K562 (cell line): Measurements from ENCODE around the gene C18orf32. TPM values are rescaled to one million over a fixed set of nuclear protein-coding genes. Genes with fewer than 3 reads are reported as not detected.

Experiments used
- ASH1L ChIP-seq: fragments of 450-650 bp; IDR thresholded peaks from 2 replicates; pipeline ENCODE4 v1.6.1; 2018; ENCODE audit warnings: borderline replicate concordance, mild to moderate bottlenecking, low read depth; ENCODE audit not compliant: partially characterized antibody
- CREB5 ChIP-seq: fragments of 250-450 bp; sonication (Bioruptor Pico); IDR thresholded peaks from 2 replicates; pipeline ENCODE4 v1.5.0; 2020; ENCODE audit warnings: mild to moderate bottlenecking
- DPF2 ChIP-seq: fragments of 450-650 bp; IDR thresholded peaks from 2 replicates; pipeline ENCODE4 v1.6.1; 2016
- ETV5 ChIP-seq: sonication (generic); formaldehyde crosslinking; IDR thresholded peaks from 2 replicates; pipeline ENCODE4 v1.4.0; 2020; ENCODE audit warnings: low read depth, mild to moderate bottlenecking, missing genetic modification reagents
- HBP1 ChIP-seq: fragments of 450-650 bp; formaldehyde crosslinking; IDR thresholded peaks from 2 replicates; pipeline ENCODE4 v1.4.0; 2022; ENCODE audit warnings: missing genetic modification characterization
- HIVEP1 ChIP-seq: fragments of 250-450 bp; sonication (Bioruptor Pico); IDR thresholded peaks from 2 replicates; pipeline ENCODE4 v1.4.0; 2020; ENCODE audit warnings: mild to moderate bottlenecking
- HLTF ChIP-seq: fragments of 450-650 bp; IDR thresholded peaks from 2 replicates; pipeline ENCODE4 v1.6.1; 2016
- HMG20B ChIP-seq: fragments of 250-450 bp; sonication (Bioruptor Pico); IDR thresholded peaks from 2 replicates; pipeline ENCODE4 v1.5.0; 2021; ENCODE audit warnings: mild to moderate bottlenecking
- HNRNPL ChIP-seq: fragments of 200-400 bp; formaldehyde crosslinking; IDR thresholded peaks from 2 replicates; pipeline ENCODE4 v1.6.1; 2017; ENCODE audit warnings: low read depth, mild to moderate bottlenecking, low read length
- KDM1A ChIP-seq, 2 experiments: fragments of 450-650 bp; IDR thresholded peaks; 2 replicates each; pipeline ENCODE4 v1.6.1; 2016; ENCODE audit warnings: mild to moderate bottlenecking in 2 of 2
- KDM4B ChIP-seq, 2 experiments: fragments of 450-650 bp in 1 of 2; sonication (generic) in 1 of 2; IDR thresholded peaks; 2 replicates each; pipeline ENCODE4 v1.6.1; 2016 to 2017; ENCODE audit warnings: borderline replicate concordance in 2 of 2, antibody characterized with exemption in 1 of 2, low read depth in 1 of 2, mild to moderate bottlenecking in 1 of 2
- KHSRP ChIP-seq: fragments of 450-650 bp; IDR thresholded peaks from 2 replicates; pipeline ENCODE4 v1.6.1; 2017
- KLF6 ChIP-seq: fragments of 250-450 bp; sonication (Bioruptor Pico); IDR thresholded peaks from 2 replicates; pipeline ENCODE4 v1.4.0; 2020; ENCODE audit warnings: mild to moderate bottlenecking, moderate library complexity, borderline replicate concordance
- POLR3A ChIP-seq: IDR thresholded peaks from 2 replicates; pipeline ENCODE4 v1.6.1; 2011; ENCODE audit warnings: borderline replicate concordance, mild to moderate bottlenecking, moderate library complexity; ENCODE audit not compliant: insufficient read length, insufficient read depth; ENCODE audit errors: extremely low read depth
- PTBP1 ChIP-seq: fragments of 200-400 bp; formaldehyde crosslinking; IDR thresholded peaks from 2 replicates; pipeline ENCODE4 v1.6.1; 2017; ENCODE audit warnings: low read depth, low read length
- RBM15 ChIP-seq: fragments of 200-400 bp; formaldehyde crosslinking; IDR thresholded peaks from 2 replicates; pipeline ENCODE4 v1.6.1; 2018; ENCODE audit warnings: mild to moderate bottlenecking, low read length, moderate library complexity; ENCODE audit not compliant: insufficient read depth
- VEZF1 ChIP-seq: fragments of 200-800 bp; sonication (Bioruptor generic); IDR thresholded peaks from 2 replicates; pipeline ENCODE4 v1.6.1; 2017; ENCODE audit warnings: missing genetic modification characterization, missing compliant biosample characterization
- YY1 ChIP-seq, 3 experiments: IDR thresholded peaks; 2 replicates each; pipeline ENCODE4 v1.6.1; 2011; ENCODE audit warnings: low read length in 2 of 3, mild to moderate bottlenecking in 2 of 3, moderate library complexity in 2 of 3, borderline replicate concordance in 1 of 3, control low read depth in 1 of 3, low read depth in 1 of 3; ENCODE audit not compliant: insufficient read depth in 3 of 3, insufficient replicate concordance in 2 of 3, control insufficient read depth in 1 of 3, insufficient read length in 1 of 3; ENCODE audit errors: extremely low read depth in 1 of 3
- ZBTB34 ChIP-seq: fragments of 250-450 bp; sonication (Bioruptor Pico); IDR thresholded peaks from 2 replicates; pipeline ENCODE4 v1.8.0; 2021; ENCODE audit warnings: mild to moderate bottlenecking, moderate library complexity
- ZKSCAN1 ChIP-seq: fragments of 150-350 bp; IDR thresholded peaks from 2 replicates; pipeline ENCODE4 v1.6.1; 2016; ENCODE audit warnings: low read depth, low read length
- ZKSCAN8 ChIP-seq: fragments of 200-800 bp; sonication (Bioruptor generic); IDR thresholded peaks from 2 replicates; pipeline ENCODE4 v1.6.1; 2016; ENCODE audit warnings: missing genetic modification characterization, missing compliant biosample characterization
- ZNF134 ChIP-seq: fragments of 250-450 bp; sonication (Bioruptor Pico); conservative IDR thresholded peaks from 2 replicates; pipeline ENCODE4 v1.4.0; 2020
- ZNF717 ChIP-seq: fragments of 250-450 bp; sonication (Bioruptor Pico); IDR thresholded peaks from 2 replicates; pipeline ENCODE4 v1.5.0; 2021
- polyA plus RNA-seq, 8 experiments: library from polyadenylated mRNA; depleted of rRNA in 4 of 8; stranded (reverse) in 5 of 8; unstranded in 3 of 8; fragments of >200 nt; fragmentation: Nextera tagmentation in 2 of 8; fragmentation: Illumina TruSeq in 1 of 8; extraction: Ambion mirVana in 2 of 8; extraction: Trizol in 1 of 8; gene quantifications; 2 replicates each; pipeline versions ENCODE4 v1.2.1 to v1.2.3, GENCODE V29; 2011 to 2014; ENCODE audit warnings: inconsistent platforms in 1 of 8, missing spikeins in 1 of 8
- total RNA-seq, 7 experiments: library from RNA; depleted of rRNA in 6 of 7; stranded (reverse); fragments of >200 nt in 6 of 7; fragmentation: Illumina TruSeq in 2 of 7; extraction: Trizol in 2 of 7; gene quantifications; 2 replicates each; pipeline versions ENCODE4 v1.2.1 to v1.2.3, GENCODE V29; 2011 to 2021; ENCODE audit warnings: low replicate concordance in 1 of 7

The C18orf32 gene
- total and polyA plus RNA-seq, 9 of the 15 experiments (the other 6 are each of a cell fraction or from before 2014, with no cell fraction given): 8.5 to 35.0 (median 20.4) TPM

GRCh38 chr18:49491857-49492693, 5.0 kb upstream of the C18orf32 start, which contains the start of gene RPL17 (continued):
- TF ChIP-seq HLTF (no peak), RBM15 (no peak), ZNF134 (CRISPR knock-in tag) (no peak), KDM1A (IDR thresholded peaks at IDR 0.05) (no peak), YY1 (IDR thresholded peaks at IDR 0.05; ENCODE audit: borderline replicate concordance in 1 of 3, control insufficient read depth in 1 of 3, extremely low read depth in 1 of 3, insufficient read depth in 3 of 3, insufficient read length in 1 of 3, insufficient replicate concordance in 2 of 3, low read depth in 1 of 3, low read length in 2 of 3) (peak in 2 of 3 experiments; percentile 59 to 76), HIVEP1 (CRISPR knock-in tag) (no peak), VEZF1 (CRISPR knock-in tag) (no peak; the same call in 1 of the 2 replicates), ZBTB34 (no peak), POLR3A (no peak), PTBP1 (no peak), ETV5 (CRISPR knock-in tag) (0 out of 2 replicates have a peak, but pooled peaks have one; percentile 10), ZKSCAN1 (no peak), ZKSCAN8 (CRISPR knock-in tag) (no peak), ASH1L (peak; percentile 44), KHSRP (no peak), CREB5 (CRISPR knock-in tag) (no peak), KDM4B (IDR thresholded peaks at IDR 0.05; ENCODE audit: borderline replicate concordance in 2 of 2, low read depth in 1 of 2) (no peak), DPF2 (no peak), KLF6 (no peak), HMG20B (CRISPR knock-in tag) (no peak), ZNF717 (CRISPR knock-in tag) (no peak), HBP1 (CRISPR knock-in tag) (no peak), HNRNPL (no peak)
